OCI-LY1 (cell line): ENCODE results near the gene MEAF6.

ENCODE experiments used
- H2AFZ ChIP-seq: fragments of 200-600 bp; sonication (generic), shearing (Covaris generic); 2 replicates; pipeline ENCODE4 v1.6.0; 2014; ENCODE audit warnings: antibody characterized with exemption, mild to moderate bottlenecking, low read length
- H3F3A ChIP-seq: fragments of 200-600 bp; sonication (generic), shearing (Covaris generic); 2 replicates; pipeline ENCODE4 v1.6.0; 2014; ENCODE audit warnings: mild to moderate bottlenecking, antibody characterized with exemption, low read length, moderate library complexity; ENCODE audit not compliant: insufficient read depth
- H3K27ac ChIP-seq: fragments of 200-600 bp; sonication (generic); 2 replicates; pipeline ENCODE4 v1.5.1; 2014; ENCODE audit warnings: low read length, mixed run types, mild to moderate bottlenecking, low read depth; ENCODE audit not compliant: poor library complexity, severe bottlenecking
- H3K27me3 ChIP-seq: fragments of 200-600 bp; sonication (generic); 2 replicates; pipeline ENCODE4 v1.6.0; 2014; ENCODE audit warnings: antibody characterized with exemption, mild to moderate bottlenecking, low read length, moderate library complexity; ENCODE audit not compliant: insufficient read depth
- H3K36me3 ChIP-seq: fragments of 200-600 bp; sonication (generic); 2 replicates; pipeline ENCODE4 v1.6.1; 2014; ENCODE audit warnings: mild to moderate bottlenecking, antibody characterized with exemption, low read length, moderate library complexity, mixed read lengths; ENCODE audit not compliant: insufficient read depth
- H3K4me1 ChIP-seq: fragments of 200-600 bp; sonication (generic); 2 replicates; pipeline ENCODE4 v1.5.1; 2014; ENCODE audit warnings: mild to moderate bottlenecking, low read length, moderate library complexity; ENCODE audit not compliant: insufficient read depth, severe bottlenecking
- H3K4me2 ChIP-seq: fragments of 200-600 bp; sonication (generic), shearing (Covaris generic); 2 replicates; pipeline ENCODE4 v1.6.1; 2014; ENCODE audit warnings: low read length
- H3K4me3 ChIP-seq: fragments of 200-600 bp; sonication (generic); 2 replicates; pipeline ENCODE4 v1.5.1; 2014; ENCODE audit warnings: low read length, low read depth, mild to moderate bottlenecking, mixed read lengths; ENCODE audit not compliant: poor library complexity, severe bottlenecking
- H3K79me2 ChIP-seq: fragments of 200-600 bp; shearing (Covaris generic); 2 replicates; pipeline ENCODE4 v1.6.1; 2016; ENCODE audit warnings: mixed run types, low read length, mixed read lengths; ENCODE audit not compliant: insufficient read depth
- H3K9ac ChIP-seq: fragments of 200-600 bp; sonication (generic), shearing (Covaris generic); 2 replicates; pipeline ENCODE4 v1.6.1; 2014; ENCODE audit warnings: mild to moderate bottlenecking, low read length, mixed read lengths
- H3K9me2 ChIP-seq: fragments of 200-600 bp; sonication (generic), shearing (Covaris generic); 2 replicates; pipeline ENCODE4 v1.6.1; 2014; ENCODE audit warnings: low read depth, mild to moderate bottlenecking, low read length, mixed read lengths
- H3K9me3 ChIP-seq: fragments of 200-600 bp; shearing (Covaris generic); 2 replicates; pipeline ENCODE4 v1.6.1; 2014; ENCODE audit warnings: low read length, mixed read lengths
- H4K20me1 ChIP-seq: fragments of 200-600 bp; sonication (generic), shearing (Covaris generic); 2 replicates; pipeline ENCODE4 v1.6.0; 2016; ENCODE audit warnings: mild to moderate bottlenecking, low read length; ENCODE audit not compliant: insufficient read depth
- EZH2 ChIP-seq: fragments of 200-600 bp; sonication (generic), shearing (Covaris generic); IDR thresholded peaks from 2 replicates; pipeline ENCODE4 v1.8.0; 2017; ENCODE audit warnings: borderline replicate concordance, mixed run types, mild to moderate bottlenecking, antibody characterized with exemption, low read length, moderate library complexity, mixed read lengths
- TF ChIP-seq, protein P1 (sequence below): fragments of 200-600 bp; sonication (generic), shearing (Covaris generic); IDR thresholded peaks from 2 replicates; pipeline ENCODE4 v1.5.1; 2017; ENCODE audit warnings: mild to moderate bottlenecking, antibody characterized with exemption, low read length, moderate library complexity, mixed read lengths

The MEAF6 gene

DNA sequence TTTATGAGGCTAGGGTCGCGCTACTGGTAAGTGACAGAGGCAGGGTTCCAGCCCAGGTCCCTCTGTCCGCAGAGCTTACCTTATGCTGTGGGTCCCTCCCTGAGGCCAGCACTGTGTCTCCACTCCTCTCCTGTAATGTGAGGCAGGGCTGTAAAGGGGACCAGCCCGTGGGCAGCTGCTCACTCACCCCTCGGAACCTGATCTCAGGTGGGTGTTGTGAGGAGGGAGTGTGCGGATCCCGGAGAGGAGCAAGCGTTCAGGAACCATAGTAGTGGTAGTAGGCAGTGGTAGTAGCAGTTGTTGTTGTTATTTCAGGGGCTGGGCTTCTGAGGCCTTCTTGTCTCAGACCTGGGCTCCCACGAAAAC lies 38.5 kb downstream of the MEAF6 start:
- H4K20me1 ChIP-seq, result no peaks in the 10 kb centered on the region
- H3K36me3 ChIP-seq, result peaks cover 40% of the 10 kb centered on the region
- no peaks in the 10 kb centered on the region for H3K9me2 ChIP-seq
- H3K4me1 ChIP-seq, result peaks cover 62% of the 10 kb centered on the region
- no peak overlapping the region for H2AFZ ChIP-seq
- peak overlapping the region; percentile 95 for H3K27ac ChIP-seq
- peak overlapping the region; percentile 94 for H3K9ac ChIP-seq
- H3K79me2 ChIP-seq, result peaks cover 8% of the 10 kb centered on the region; the same call in 1 of the 2 replicates
- no peaks in the 10 kb centered on the region for H3K27me3 ChIP-seq
- TF ChIP-seq, protein P1, sequence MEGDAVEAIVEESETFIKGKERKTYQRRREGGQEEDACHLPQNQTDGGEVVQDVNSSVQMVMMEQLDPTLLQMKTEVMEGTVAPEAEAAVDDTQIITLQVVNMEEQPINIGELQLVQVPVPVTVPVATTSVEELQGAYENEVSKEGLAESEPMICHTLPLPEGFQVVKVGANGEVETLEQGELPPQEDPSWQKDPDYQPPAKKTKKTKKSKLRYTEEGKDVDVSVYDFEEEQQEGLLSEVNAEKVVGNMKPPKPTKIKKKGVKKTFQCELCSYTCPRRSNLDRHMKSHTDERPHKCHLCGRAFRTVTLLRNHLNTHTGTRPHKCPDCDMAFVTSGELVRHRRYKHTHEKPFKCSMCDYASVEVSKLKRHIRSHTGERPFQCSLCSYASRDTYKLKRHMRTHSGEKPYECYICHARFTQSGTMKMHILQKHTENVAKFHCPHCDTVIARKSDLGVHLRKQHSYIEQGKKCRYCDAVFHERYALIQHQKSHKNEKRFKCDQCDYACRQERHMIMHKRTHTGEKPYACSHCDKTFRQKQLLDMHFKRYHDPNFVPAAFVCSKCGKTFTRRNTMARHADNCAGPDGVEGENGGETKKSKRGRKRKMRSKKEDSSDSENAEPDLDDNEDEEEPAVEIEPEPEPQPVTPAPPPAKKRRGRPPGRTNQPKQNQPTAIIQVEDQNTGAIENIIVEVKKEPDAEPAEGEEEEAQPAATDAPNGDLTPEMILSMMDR, result no peak
- peak overlapping the region; percentile 89 for H3K4me2 ChIP-seq
- peaks cover 7% of the 10 kb centered on the region; the same call in 1 of the 2 replicates for H3F3A ChIP-seq
- H3K4me3 ChIP-seq, result peak overlapping the region; percentile 97
- H3K9me3 ChIP-seq, result no peaks in the 10 kb centered on the region

DNA sequence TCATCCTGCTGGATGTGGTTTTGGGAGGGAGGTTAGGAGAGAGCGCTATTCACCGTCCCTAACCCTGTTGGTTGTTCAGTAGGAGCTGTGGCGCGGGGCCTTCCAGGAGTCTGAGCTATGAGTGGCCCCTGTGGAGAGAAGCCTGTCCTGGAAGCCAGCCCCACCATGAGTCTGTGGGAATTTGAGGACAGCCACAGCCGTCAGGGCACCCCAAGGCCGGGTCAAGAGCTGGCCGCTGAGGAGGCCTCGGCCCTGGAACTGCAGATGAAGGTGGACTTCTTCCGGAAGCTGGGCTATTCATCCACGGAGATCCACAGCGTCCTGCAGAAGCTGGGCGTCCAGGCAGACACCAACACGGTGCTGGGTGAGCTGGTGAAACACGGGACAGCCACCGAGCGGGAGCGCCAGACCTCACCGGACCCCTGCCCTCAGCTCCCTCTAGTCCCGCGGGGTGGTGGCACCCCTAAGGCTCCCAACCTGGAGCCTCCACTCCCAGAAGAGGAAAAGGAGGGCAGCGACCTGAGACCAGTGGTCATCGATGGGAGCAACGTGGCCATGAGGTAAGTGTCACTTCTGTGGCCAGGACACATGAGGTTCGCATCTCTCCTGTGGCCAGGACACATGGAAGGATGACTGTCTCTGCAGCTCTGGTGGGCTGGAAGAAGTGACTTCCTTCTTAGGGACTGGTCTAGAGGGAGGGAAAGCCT lies 39.0 kb downstream of the MEAF6 start:
- Histone ChIP-seq H3K4me1 (peaks cover 62% of the 10 kb centered on the region), H3K4me2 (peak overlapping the region; percentile 89), H3K79me2 (peaks cover 8% of the 10 kb centered on the region; the same call in 1 of the 2 replicates), H2AFZ (no peak overlapping the region), H3K27me3 (no peaks in the 10 kb centered on the region), H3K9me3 (no peaks in the 10 kb centered on the region), H3F3A (peaks cover 7% of the 10 kb centered on the region; the same call in 1 of the 2 replicates), H3K9ac (peak overlapping the region; percentile 94), H3K27ac (peak overlapping the region; percentile 95), H3K36me3 (peaks cover 34% of the 10 kb centered on the region), H3K9me2 (no peaks in the 10 kb centered on the region), H3K4me3 (peak overlapping the region; percentile 97), H4K20me1 (no peaks in the 10 kb centered on the region)
- TF ChIP-seq, protein P1, result no peak
- TF ChIP-seq EZH2, result no peak

DNA sequence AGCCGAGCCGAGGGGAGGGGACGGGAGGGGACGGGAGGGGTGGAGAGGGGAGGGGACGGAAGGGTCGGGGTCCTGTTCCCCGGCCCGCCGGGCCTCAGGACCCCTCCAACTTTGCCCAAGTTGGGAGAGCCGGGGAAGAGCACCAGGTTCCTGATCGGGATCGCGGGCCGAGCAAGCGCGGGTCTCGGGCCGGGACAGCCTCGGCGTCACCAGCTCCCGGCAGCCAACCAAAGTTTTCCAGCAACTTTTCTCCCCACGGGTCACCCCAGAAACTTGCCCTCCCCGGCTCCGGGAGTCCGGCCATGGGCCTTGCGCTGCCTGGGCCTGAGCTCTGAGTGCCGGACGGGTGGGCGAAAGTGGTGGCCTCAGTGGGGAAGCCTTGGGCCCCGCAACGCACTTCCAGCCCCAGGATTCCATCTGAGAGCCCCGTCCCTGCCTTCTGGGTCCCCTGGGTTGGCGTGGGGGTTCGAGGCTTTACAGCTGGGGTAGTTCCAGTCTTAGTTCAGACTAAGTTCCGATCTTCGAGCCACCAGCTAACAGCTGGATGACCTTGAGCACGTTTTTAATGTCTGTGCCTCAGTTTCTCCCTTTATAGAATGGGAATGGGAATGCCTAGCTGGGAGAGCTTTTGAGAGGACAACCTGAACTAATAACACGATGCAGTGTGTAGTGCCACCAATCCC lies 39.7 kb downstream of the MEAF6 start:
- H3K4me3 ChIP-seq, result peak overlapping the region; percentile 97
- peaks cover 59% of the 10 kb centered on the region for H3K4me1 ChIP-seq
- TF ChIP-seq, protein P1, result no peak
- no peak for TF ChIP-seq EZH2
- peak overlapping the region; percentile 89 for H3K4me2 ChIP-seq
- peak overlapping the region; percentile 95 for H3K27ac ChIP-seq
- peaks cover 8% of the 10 kb centered on the region; the same call in 1 of the 2 replicates for H3K79me2 ChIP-seq
- no peaks in the 10 kb centered on the region for H3K9me2 ChIP-seq
- peak overlapping the region; percentile 94 for H3K9ac ChIP-seq
- H3K36me3 ChIP-seq, result peaks cover 28% of the 10 kb centered on the region
- H3F3A ChIP-seq, result peaks cover 7% of the 10 kb centered on the region; the same call in 1 of the 2 replicates
- H4K20me1 ChIP-seq, result no peaks in the 10 kb centered on the region
- no peak overlapping the region for H2AFZ ChIP-seq
- H3K27me3 ChIP-seq, result no peaks in the 10 kb centered on the region
- no peaks in the 10 kb centered on the region for H3K9me3 ChIP-seq
